Measurements from ENCODE around the gene DENND4A. TPM values are rescaled to one million over a fixed set of nuclear protein-coding genes. Genes with fewer than 3 reads are reported as not detected.
A peak's percentile ranks its signal among the peaks of the same experiment; 100 is the strongest.

The DENND4A gene
- total and polyA plus RNA-seq, 4 donors: 7.0 to 52.8 (median 17.4) TPM

DNA sequence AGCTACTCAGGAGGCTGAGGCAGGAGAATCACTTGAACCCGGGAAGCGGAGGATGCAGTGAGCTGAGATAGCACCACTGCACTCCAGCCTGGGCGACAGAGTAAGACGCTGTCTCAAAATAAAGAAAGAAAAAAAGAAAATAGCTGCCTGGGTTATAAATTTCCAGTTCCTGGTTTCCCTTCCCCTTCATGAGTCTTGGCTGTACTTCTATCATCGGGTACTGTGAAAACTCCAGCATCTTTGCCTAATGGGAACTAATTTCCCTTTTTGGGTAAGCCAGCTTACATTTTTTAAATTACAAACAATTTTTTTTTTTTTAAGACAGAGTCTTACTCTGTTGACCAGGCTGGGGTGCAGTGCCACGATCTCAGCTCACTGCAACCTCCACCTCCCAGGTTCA, 15.0 kb downstream of the DENND4A start:
- Histone ChIP-seq H3K4me1 (ENCODE audit: control insufficient read depth in 5 of 5, insufficient read depth in 5 of 5, low read length in 5 of 5) (peaks cover 0 to 2% (median 0%) of the 10 kb centered on the region in 5 donors), H3K36me3 (ENCODE audit: control insufficient read depth in 4 of 4, insufficient read depth in 4 of 4, low read length in 4 of 4) (peaks cover 0 to 3% (median 0%) of the 10 kb centered on the region in 4 donors), H3K27me3 (ENCODE audit: control insufficient read depth in 3 of 3, insufficient read depth in 3 of 3, low read length in 2 of 3) (no peaks in the 10 kb centered on the region), H3K4me3 (no peak overlapping the region), H3K9ac (ENCODE audit: insufficient read depth in 1 of 2, low read length in 2 of 2) (no peak overlapping the region), H3K27ac (ENCODE audit: low read depth in 1 of 2, low read length in 1 of 2) (peak overlapping the region in 1 of 2 donors; percentile 40), H3K9me3 (ENCODE audit: control insufficient read depth in 4 of 4, insufficient read depth in 3 of 4, low read length in 3 of 4) (no peaks in the 10 kb centered on the region)
- TF ChIP-seq, protein P1, sequence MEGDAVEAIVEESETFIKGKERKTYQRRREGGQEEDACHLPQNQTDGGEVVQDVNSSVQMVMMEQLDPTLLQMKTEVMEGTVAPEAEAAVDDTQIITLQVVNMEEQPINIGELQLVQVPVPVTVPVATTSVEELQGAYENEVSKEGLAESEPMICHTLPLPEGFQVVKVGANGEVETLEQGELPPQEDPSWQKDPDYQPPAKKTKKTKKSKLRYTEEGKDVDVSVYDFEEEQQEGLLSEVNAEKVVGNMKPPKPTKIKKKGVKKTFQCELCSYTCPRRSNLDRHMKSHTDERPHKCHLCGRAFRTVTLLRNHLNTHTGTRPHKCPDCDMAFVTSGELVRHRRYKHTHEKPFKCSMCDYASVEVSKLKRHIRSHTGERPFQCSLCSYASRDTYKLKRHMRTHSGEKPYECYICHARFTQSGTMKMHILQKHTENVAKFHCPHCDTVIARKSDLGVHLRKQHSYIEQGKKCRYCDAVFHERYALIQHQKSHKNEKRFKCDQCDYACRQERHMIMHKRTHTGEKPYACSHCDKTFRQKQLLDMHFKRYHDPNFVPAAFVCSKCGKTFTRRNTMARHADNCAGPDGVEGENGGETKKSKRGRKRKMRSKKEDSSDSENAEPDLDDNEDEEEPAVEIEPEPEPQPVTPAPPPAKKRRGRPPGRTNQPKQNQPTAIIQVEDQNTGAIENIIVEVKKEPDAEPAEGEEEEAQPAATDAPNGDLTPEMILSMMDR (IDR thresholded peaks at IDR 0.05; ENCODE audit: control extremely low read depth, extremely low read depth): no peak
- 65 to 84% methylated on average over 6 of the region's 6 CpGs for WGBS, 2 donors
- DNase-seq: no peak
- ATAC-seq (ENCODE audit: insufficient read depth, low FRiP score): no peak

DNA sequence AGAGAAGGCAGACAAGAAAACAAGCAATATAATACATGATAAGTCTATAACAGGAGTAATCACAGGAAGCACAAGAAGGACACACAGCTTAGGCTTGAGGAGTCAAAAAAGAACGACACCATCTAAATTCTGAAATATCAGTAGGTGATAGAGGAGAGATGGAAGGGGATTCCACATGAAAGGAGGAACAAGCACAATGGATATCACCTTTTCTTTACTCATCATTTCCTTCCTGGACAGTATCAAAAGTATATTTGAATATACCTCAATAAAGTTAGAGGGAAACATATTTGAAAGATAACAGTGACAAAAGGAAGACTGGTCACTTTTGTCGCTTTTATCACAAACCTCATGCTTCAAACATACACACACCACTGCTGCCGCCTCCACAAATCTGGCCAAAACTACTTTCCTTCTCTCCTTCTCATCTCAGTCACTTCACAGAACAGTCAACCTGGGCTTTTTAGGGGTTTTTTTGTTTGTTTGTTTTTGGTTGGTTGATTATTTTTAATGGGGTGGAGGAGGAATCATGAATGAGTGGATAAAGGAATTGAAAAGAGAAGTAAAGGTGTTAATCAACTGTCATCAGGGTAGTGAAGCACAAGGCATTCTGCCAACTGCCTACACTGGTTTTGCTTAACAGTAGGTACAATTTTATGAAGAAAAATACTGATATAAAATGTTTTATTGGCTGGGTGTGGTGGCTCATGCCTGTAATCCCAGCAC, 18.5 kb downstream of the DENND4A start:
- no peak for ATAC-seq (ENCODE audit: insufficient read depth, low FRiP score)
- peaks cover 0 to 12% (median 0%) of the 10 kb centered on the region in 5 donors for H3K4me1 ChIP-seq (ENCODE audit: control insufficient read depth in 5 of 5, insufficient read depth in 5 of 5, low read length in 5 of 5)
- no peak overlapping the region for H3K4me3 ChIP-seq
- TF ChIP-seq, protein P1 (IDR thresholded peaks at IDR 0.05; ENCODE audit: control extremely low read depth, extremely low read depth): no peak
- no peak for DNase-seq
- peaks cover 0 to 2% (median 0%) of the 10 kb centered on the region in 4 donors for H3K36me3 ChIP-seq (ENCODE audit: control insufficient read depth in 4 of 4, insufficient read depth in 4 of 4, low read length in 4 of 4)
- no peak overlapping the region for H3K9ac ChIP-seq (ENCODE audit: insufficient read depth in 1 of 2, low read length in 2 of 2)
- H3K9me3 ChIP-seq (ENCODE audit: control insufficient read depth in 4 of 4, insufficient read depth in 3 of 4, low read length in 3 of 4): no peaks in the 10 kb centered on the region
- 75 to 80% methylated on average over 3 of the region's 3 CpGs for WGBS, 2 donors
- no peak overlapping the region for H3K27ac ChIP-seq (ENCODE audit: low read depth in 1 of 2, low read length in 1 of 2)
- no peaks in the 10 kb centered on the region for H3K27me3 ChIP-seq (ENCODE audit: control insufficient read depth in 3 of 3, insufficient read depth in 3 of 3, low read length in 2 of 3)

DNA sequence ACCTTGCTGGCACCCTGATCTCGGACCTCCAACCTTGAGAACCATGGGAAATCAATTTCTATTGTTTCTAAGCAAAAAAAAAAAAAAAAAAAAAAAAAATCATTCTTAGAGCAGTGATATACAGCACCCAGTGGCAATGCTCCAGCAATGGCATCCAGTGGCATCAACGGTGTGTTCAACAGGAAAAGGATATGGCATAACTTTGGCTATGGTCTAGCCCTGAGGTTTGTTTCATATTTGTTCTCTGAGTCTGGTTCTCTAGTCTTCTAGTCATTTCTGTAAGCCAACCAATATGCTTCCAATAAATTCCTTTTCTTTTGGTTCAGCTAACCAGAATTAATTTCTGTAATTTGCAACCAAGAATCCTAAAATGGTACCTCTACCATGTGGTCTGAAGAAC, 19.2 kb downstream of the DENND4A start:
- no peak overlapping the region for H3K4me3 ChIP-seq
- DNase-seq: no peak
- no peaks in the 10 kb centered on the region for H3K9me3 ChIP-seq (ENCODE audit: control insufficient read depth in 4 of 4, insufficient read depth in 3 of 4, low read length in 3 of 4)
- H3K9ac ChIP-seq (ENCODE audit: insufficient read depth in 1 of 2, low read length in 2 of 2): no peak overlapping the region
- H3K4me1 ChIP-seq (ENCODE audit: control insufficient read depth in 5 of 5, insufficient read depth in 5 of 5, low read length in 5 of 5): peaks cover 0 to 12% (median 0%) of the 10 kb centered on the region in 5 donors
- TF ChIP-seq, protein P1 (IDR thresholded peaks at IDR 0.05; ENCODE audit: control extremely low read depth, extremely low read depth): no peak
- H3K27ac ChIP-seq (ENCODE audit: low read depth in 1 of 2, low read length in 1 of 2): no peak overlapping the region
- WGBS, 2 donors: 47 to 62% methylated on average over 2 of the region's 2 CpGs
- no peaks in the 10 kb centered on the region for H3K27me3 ChIP-seq (ENCODE audit: control insufficient read depth in 3 of 3, insufficient read depth in 3 of 3, low read length in 2 of 3)
- ATAC-seq (ENCODE audit: insufficient read depth, low FRiP score): no peak
- peaks cover 0 to 2% (median 0%) of the 10 kb centered on the region in 4 donors for H3K36me3 ChIP-seq (ENCODE audit: control insufficient read depth in 4 of 4, insufficient read depth in 4 of 4, low read length in 4 of 4)

Data from lung (tissue), 12 donors.